ENCODE data around the gene OXER1. TPM values are rescaled to one million over a fixed set of nuclear protein-coding genes. Genes with fewer than 3 reads are reported as not detected.
A peak's percentile ranks its signal among the peaks of the same experiment; 100 is the strongest.

The OXER1 gene
- total RNA-seq, 1 donor from 2014 or later, result 3.9 TPM

DNA sequence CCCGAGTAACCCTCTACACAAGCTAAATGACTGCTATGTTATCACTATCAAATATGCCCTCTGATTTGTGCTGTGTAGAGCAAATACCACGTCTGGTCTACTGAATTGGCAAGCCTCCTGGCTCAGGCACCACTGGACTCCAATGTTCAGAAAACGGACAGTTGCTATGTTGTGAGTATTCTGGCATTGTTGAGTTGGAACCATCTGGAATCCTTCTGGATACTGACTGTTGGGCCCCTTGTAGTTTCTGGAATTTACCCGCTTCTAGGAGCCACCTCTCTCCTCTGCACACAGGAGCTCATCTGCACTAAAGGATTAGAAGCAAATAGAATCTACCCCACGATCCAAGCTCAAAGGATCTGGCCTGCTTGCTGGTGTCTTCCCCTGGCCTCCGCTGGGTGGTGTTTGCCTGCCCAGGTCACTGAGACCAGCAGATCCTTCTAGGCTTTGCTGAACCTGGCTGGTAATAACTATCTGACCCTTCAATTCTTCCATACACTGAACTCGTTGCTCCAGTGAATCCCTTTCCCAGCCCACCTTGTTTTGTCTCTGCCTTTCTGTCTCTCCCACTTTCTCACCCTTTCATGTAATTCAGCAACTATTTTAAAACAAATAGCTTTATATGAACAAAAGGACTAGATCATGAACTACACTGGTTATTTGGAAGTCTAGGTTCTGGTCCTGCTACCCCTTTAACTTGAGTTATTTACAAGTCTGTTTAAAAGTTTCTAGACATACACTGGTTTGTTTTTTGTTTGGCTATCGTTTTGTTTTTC is 30.5 kb upstream of the OXER1 start:
- DNase-seq (ENCODE audit: low spot score), result peak; percentile 64

DNA sequence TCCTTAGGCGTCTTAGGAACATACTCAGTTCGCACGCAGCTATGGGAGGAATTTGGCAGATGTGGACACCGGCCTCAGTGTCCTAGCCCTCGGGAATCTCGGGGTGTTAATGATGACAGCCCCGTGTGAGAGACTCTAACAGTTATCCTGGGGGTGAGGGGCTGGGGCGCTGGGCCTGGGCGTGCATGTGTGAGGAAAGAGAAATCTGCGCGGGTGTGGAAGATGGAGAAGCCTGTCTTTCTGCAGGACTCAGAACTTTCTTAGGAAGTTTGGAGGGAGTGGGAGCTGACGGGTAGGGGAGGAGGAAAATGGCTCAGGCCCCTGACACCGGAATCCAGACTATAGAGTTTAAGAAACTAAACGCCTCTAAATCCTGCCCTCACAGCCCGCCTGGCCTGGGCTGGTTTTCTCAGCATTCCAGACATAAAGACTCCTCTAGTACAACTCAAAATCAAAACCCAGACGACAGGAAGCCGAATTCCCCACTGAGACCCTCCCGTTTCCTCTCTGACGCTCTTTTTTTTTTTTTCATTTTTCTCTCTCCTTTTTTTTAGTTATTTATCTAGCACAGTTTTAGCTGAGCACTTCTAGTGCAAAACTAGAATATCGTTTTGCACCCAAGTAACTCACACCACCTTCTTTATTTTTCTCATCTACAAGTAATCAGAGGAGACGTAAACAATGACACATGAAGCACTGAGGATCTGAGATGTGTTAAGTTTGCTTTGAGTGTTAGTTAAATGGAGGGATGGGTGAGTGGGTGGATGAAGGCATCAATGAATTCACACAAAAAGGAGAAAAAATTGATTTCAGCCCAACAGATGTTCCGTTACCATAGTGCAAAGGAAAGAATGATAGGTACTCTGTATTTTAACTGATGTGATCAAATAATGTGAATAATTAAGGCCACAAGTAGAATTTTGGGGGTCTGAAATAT is 29.7 kb upstream of the OXER1 start:
- peak; percentile 91 for DNase-seq (ENCODE audit: low spot score)

DNA sequence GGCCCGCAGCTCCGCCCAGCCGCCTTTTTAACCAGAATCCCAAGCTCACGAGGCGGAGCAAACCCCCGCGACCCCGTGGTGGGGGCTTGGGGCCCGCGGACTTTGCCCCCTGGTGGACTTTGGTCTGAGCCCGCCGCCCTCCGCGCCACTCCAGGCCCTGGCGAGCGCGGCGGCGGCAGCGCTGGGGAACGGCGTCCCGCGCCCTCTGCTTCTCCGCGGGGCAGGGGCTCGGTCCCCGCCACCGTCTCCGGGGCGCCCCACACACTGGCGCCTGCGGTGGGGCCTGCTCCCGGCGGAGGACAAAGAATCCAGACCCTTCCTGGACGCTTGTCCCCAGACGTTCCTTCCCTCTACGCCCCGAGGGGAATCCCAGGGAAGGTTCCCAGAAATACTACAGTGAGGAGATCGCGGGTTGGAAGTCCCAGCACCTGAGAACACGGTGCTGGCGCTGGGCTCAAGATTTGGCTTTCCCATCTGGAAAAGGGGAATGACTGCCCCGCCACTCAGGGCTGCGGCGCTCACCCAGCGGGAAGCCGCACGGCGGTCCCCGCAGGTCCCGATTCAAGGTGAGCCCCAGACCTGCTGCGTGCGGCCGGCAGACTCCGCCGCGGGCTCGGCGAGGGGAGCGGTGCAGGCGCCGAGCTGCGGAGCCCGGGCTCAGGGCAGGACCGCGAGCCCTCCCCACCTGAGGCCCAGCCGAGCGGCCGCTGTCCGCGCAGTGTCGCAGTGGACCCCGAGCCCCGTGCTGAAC is 28.8 kb upstream of the OXER1 start, which contains the start of gene HAAO:
TSS of gene HAAO (minus strand) at position 1 of the 751 bp plus-strand sequence. CDS start 47 bp downstream, outside the sequence.
- peak; percentile 81 for DNase-seq (ENCODE audit: low spot score)

DNA sequence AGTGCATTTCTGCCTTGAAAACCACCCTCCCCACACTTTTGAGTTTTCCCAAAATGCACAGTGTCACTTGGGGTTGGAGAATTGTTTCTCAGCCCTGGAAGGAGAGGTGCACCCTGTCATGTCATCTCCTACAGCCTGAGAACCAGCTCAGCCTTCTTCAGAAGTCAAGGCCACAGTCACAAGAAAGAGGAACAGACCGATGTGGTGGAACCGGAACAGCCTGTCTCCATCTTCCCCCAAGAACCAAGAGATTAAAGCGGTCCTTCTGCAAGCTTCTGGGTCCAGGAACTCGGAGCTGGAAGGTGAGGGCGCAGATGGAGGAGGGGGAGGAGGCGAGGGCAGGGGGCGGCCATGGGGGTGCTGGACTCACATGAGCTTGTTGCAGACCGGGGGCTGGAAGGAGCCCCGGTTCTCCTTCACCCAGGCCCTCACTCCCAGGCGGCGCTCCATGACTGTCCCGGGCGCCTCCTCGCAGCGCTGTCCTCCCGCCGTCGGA is 28.2 kb upstream of the OXER1 start:
- DNase-seq (ENCODE audit: low spot score), result no peak

DNA sequence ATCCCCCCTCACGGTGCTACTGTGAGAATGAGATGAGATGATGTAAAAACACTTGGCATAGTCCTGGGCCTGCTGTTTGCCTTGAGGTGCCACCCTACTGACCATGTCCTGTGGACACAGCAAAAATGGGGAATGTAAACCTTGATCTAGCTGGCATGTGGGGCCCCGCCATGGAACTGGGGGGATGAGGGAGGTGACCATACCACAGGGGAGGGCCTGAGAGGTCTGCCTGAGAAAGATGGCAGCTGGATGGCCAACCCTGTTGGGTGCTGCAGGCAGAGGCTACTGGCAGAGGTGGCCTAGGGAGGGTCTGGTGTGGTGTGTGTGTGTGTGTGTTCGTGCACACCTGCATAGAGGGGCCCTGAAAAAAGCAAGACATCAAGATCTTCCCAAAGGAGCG is 27.7 kb upstream of the OXER1 start:
- DNase-seq (ENCODE audit: low spot score), result no peak

DNA sequence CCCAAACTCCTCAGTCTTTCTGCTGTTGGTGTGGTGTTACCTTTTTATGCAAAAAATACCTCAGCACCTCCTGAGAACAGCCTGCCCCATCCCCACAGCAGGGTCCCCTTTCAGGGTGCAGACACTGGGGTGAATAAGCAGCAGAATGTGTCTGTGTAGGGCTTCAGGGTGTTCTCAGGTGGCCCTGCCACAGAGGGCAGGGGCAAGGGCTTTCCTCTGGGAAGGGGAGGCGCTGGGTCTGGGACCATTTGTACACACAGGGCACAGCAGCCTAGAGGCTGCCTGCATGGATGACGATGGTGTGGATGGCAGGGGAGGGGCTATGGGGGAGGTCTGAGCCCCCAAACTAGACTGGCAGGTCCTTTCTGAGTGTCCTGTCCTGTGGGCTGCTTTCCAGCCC is 25.8 kb upstream of the OXER1 start:
- no peak for DNase-seq (ENCODE audit: low spot score)

DNA sequence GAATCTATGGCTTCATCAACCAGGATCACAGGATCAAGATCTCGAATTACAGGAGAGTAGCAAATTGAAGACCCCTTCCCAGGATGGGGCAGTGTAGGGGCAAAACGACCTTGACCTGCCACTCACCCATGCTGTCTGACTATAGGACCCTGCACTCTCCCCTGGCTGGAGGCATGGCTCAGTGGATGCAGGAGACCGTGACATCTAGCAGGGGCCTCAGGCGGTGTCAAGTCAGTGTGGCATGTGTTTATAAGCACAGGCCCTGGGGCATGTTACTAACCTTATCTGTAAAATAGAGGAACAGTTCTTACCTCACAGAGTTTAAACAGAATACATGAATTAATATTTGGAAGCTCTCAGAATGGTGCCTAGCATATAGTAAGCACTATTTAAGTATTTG is 24.9 kb upstream of the OXER1 start:
- peak; percentile 48 for DNase-seq (ENCODE audit: low spot score)

DNA sequence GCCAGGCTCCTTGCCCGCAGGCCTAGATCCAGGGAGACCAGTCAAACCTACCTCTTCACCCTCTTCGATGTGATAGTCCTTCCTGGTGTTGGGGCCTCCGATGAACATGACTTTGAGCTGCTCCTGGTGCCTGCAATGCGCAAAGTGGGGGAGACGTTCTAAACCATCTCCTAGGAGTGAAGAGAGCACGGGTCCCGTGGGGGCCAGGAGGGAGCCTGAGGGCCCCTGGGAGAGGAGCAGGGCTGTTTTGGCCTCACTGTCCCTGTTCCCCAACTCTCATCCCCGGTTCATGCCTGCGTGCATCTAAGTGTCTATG is 24.5 kb upstream of the OXER1 start:
- no peak for DNase-seq (ENCODE audit: low spot score)

DNA sequence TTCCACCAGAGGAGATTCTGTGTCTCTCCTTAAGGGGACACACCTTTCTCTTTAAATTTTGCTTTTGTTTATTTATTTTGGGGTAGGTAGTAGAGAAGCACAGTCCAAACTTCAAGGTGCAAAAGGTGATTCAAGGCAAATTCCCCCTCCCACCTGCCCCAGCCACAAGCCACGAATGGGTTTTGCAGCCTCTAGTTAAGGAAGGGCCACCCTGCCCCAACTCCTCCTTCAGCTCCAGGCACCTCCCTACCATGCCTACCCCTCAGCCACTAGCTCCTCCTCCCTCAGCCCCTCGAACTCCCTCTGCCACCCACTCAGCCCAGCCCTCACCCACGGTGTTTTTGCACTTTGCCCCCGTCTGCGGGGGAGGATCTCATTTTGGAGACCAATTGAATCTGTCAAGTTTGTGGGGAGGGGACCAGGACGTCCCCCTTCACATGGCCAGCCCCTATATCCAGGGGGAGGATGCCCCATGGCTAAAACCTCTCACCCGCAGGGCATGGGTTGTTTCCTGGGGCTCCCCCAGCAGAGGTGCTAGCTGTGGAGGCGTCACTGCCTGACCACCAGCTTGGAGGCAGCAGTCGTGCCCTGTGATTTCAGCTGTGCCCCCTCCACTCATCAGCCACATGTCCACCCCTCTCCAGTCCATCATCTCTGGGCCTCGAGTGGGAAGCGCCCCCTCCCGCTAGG is 24.0 kb upstream of the OXER1 start:
- no peak for DNase-seq (ENCODE audit: low spot score)

DNA sequence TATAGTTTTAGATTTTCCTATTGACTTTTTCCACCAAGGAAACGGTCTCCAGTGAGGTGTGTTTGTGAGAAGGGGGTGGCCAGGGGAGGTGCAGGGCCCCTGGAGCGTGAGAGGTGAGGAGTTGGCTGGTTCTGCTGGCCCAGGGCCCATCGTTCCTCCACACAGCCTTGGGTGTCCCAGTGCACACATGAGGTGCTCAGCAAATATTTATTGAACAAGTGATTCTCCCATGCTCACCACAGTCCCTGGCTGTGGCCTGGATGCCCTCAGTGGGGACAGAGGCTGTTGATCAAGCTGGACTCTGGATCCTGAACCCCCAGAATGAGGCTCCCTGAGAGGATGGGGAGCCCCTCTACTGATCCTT is 23.5 kb upstream of the OXER1 start:
- DNase-seq (ENCODE audit: low spot score), result no peak

DNA sequence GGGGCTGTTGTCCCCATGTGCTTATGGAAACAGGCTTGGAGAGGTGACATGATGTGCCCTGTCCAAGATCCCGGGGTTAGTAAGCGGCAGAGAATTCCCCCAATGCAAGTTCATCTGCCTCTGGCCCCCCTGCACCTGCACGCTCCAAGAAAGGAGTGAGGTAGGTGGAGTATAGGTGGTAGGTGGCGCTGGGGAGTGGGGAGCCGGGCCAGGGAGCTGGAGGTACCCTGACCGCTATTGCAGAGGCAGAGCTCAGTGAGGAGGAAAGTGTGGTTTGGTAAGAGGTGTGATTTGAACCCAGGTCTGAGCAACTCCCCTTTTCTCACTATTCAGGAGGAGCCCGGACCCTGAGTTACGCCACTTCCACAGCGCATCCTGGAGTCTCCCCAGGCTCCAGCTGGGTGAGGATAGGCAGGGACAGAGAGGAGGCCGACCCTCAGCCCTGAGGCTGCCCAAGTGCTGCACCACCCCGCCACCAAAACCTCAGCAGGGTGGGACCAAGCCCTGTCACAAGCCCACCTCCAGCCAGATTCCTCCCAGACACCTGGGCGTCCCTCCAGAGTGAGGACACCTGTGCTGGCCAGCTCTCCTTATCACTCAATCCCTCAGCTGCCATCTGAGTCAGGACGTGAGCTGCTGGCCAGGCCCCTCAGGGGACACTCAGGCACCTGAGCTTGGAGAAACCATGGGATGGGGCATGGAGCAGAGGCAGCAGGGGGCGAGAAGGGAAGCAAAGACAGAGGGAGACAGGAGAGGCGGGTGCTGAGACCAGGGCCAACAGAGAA is 22.8 kb upstream of the OXER1 start:
- DNase-seq (ENCODE audit: low spot score), result no peak

DNA sequence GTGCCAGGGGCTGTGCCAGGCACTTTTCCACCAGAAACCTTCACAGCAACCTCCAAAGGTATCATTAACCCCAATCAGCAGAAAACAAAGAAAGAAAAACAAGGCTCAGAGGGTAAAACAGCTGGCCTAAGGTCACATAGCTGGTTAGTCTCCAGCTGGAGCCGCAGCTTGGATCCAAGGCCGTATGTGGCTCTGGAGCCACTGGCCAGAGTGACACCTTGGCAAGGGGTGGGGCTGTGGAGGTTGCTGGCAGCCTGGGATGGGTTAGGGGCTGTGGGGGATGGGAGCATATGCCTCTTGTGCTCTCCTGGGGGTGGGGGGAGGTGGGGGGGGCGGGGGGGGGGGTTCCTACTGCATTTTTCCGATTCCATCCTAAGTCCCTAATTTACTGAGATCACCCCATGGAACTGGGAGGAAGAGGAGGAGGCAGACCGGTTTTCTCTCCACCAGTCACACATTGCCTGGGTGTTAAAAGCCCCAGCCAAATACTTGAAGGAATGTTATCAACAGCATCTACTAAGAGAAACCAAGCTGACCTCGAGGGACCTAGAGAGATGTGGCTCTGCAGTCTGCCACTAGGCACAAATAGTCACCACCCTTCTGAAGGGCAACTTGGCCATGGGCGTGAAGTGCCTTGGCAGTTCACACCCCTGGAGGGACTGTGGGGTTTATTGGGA is 20.4 kb upstream of the OXER1 start:
- no peak for DNase-seq (ENCODE audit: low spot score)

DNA sequence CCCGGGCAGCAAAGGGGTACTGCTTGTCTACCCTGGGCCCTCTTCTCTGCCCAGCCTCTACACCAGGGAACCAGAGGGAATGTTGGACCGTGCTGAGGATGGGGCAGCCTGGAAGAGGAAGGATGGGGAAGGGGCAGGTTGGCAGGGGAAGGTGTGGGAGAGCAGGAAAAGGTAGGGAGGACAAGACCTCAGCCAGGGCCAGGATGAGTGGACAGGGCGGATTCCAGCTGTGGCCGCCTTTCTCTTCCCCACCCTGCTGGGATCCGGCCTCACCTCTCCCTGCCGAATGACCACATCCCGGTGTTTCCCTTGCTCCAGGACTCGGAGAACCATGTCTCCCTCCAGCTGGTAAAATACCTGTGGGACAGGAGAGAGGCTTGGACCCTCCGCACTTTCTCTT is 19.6 kb upstream of the OXER1 start:
- no peak for DNase-seq (ENCODE audit: low spot score)

DNA sequence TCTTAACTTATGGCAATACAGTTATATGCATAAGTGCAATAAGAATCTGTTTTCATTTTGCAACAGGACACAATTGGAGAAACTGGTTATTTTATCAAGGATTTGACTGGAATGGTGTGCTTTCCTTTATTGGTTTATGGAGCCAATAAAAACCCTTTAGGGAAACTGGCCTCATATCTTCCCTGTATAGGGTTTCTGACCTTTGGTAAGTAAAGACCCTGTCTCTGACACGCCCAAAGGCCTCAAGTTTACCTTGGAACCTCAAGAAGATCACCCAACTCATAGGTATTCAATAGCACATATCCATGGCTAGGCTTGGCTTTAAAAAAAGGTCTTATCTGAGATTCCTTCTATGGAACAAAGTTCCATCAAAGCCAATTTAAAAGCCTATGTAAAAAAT is 17.2 kb upstream of the OXER1 start:
- no peak for DNase-seq (ENCODE audit: low spot score)

DNA sequence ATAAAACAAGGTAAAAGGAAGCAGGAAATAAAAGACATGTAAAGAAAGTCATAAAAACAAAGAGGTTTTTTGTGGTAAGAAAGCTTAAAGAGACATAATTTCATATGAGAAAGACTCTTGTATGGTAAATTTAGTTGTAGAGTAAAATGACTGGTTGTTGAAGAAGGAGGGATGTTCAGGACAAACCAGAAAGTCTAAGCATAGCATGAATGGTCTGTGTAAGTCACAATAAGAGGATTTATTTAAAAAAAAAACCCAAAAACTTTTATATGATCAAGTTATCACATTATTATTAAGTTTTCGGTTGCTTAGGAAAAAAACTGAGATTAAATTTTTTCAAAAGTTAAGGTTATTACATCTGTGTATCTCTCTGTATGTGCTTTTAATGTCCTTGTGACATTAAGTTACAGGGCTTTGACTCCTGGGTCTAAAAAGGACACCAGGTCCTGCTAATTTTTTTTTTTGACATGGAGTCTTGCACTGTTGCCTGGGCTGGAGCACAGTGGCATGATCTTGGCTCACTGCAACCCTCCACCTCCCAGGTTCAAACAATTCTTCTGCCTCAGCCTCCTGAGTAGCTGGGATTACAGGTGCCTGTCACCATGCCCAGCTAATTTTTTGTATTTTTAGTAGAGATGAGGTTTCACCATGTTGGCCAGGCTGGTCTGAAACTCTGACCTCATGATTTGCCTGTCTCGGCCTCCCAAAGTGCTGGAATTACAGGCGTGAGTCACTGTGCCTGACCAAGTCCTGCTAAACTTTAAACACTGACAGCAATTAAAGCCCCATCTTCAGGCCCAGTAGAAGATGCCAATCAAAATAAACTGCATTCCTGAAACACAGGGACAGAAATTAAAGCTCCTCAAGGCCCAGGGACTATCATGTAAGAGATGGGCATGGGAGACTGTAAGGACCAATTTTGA is 14.2 kb upstream of the OXER1 start:
- no peak for DNase-seq (ENCODE audit: low spot score)

DNA sequence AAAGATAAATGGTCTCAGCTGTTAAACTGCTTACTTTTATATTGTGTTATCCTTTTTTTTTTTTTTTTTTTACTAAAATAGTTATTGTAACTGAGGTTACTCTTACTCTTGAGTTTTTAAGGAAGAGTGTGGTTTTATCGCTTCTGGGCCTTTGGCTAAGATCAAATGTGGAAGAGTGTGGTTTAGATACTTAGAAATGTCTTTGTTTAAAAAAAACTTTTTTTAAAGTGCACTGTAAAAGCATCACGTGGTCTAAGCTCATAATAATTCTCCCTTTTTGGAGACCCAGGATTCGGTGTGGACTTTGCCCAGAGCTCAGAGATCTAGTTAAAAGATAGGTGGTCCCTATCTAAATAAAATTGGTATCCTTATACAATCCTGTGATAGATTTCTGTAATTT is 11.9 kb upstream of the OXER1 start:
- no peak for DNase-seq (ENCODE audit: low spot score)

DNA sequence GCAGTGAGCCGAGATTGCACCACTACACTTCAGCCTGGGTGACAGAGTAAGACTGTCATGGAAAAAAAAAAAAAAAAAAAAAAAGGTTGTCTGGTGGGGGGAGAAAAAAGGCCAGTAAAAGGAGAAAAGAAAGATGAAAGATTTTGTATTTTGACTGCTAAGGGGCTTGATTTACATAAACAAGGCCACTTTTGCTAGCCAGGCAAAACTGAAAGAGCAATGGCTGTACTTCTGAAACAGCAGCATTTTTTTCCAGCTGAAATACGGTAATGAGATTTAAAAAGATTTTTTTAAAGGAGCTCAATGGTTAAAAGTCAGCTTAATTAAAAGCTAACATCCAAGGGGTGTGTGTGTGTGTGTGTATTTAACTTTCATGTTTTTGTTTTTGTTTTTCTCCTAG is 11.3 kb upstream of the OXER1 start:
- DNase-seq (ENCODE audit: low spot score), result no peak

DNA sequence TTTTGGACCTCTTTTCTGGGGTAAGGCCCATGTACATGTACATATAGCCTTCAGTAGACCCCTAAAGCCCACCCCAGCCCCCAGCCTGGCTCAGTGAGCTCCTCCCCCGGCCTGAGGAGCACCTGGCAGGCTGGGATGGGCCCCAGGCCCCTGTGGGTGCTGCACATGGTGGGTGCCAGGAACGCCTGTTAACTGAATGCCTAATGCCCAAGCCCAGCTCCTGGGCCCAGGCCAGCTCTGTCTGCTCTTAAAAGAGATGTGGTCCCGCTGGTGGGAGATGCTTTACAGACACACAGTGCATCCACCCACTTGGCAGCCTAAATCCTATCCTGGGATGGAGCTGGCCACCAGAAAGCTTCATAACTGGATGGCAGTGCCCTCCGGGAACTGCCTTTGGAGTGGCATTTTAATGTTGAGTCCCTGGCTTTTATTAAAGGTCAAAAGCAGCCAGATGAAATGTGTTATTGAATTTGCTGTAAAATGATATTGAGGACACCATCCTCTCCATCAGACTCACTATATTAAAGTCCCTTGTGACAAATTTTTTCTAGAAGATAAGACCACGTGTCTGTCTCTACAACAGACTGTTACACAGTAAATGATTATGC is 7.7 kb upstream of the OXER1 start:
- DNase-seq (ENCODE audit: low spot score), result no peak

Measured in umbilical cord (tissue), 2 donors.